ENCODE measurements around the gene TXN.

DNA sequence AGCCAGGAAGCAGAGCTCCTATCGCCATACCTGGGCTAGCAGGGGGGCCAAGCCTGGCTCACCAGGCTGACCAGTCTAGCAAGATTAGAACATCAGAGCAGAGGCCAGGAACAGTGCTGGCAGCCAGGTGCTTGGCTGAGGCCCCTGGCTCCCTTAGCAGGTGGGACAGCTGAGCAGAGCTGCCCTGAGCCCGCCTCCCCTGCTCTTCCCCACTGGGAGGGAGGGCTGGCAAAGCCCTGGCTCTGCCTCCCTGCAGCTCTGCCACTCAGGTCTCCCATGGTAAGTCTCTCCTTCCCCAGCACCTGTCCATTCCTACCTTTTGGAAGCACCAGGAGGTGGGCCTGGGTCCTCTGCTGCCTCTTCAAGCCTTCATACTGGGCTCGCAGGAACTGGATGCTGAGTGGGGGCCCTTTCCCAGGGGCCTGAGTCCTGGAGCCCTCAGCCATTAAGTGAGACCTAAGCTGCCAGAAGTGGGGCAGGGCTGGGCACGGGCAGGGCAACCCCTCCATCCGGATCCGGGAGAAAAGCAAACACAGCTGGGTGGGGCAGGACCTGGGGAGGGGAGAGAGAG, 49.2 kb downstream of the TXN start:
- peak in 1 of 2 donors; percentile 17 for TF ChIP-seq POLR2A (IDR thresholded peaks at IDR 0.05)
- TF ChIP-seq, protein P1, sequence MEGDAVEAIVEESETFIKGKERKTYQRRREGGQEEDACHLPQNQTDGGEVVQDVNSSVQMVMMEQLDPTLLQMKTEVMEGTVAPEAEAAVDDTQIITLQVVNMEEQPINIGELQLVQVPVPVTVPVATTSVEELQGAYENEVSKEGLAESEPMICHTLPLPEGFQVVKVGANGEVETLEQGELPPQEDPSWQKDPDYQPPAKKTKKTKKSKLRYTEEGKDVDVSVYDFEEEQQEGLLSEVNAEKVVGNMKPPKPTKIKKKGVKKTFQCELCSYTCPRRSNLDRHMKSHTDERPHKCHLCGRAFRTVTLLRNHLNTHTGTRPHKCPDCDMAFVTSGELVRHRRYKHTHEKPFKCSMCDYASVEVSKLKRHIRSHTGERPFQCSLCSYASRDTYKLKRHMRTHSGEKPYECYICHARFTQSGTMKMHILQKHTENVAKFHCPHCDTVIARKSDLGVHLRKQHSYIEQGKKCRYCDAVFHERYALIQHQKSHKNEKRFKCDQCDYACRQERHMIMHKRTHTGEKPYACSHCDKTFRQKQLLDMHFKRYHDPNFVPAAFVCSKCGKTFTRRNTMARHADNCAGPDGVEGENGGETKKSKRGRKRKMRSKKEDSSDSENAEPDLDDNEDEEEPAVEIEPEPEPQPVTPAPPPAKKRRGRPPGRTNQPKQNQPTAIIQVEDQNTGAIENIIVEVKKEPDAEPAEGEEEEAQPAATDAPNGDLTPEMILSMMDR (IDR thresholded peaks at IDR 0.05): no peak
